ENCODE measurements around the gene CNDP2.
"Not testable (repeated sequence)": the region's sequence is repeated elsewhere in the genome, so short reads cannot be mapped to it uniquely, and the experiment has no call there.

CNDP2 gene

GRCh38 chr18:74519320-74520095 is 23.3 kb downstream of the CNDP2 start:
- no peak for DNase-seq

- no peak for DNase-seq
Observed at GRCh38 chr18:74520096-74520833, 24.1 kb downstream of the CNDP2 start.

GRCh38 chr18:74521068-74521725 is 25.0 kb downstream of the CNDP2 start:
- no peak for DNase-seq

- DNase-seq, result no peak
Observed at GRCh38 chr18:74522635-74523548, 26.7 kb downstream of the CNDP2 start.

GRCh38 chr18:74524097-74524496 is 27.9 kb downstream of the CNDP2 start:
- DNase-seq, result peak; percentile 71

GRCh38 chr18:74524915-74525314 is 28.8 kb downstream of the CNDP2 start:
- not testable (repeated sequence) for DNase-seq

GRCh38 chr18:74525741-74526140 is 29.6 kb downstream of the CNDP2 start:
- DNase-seq, result no peak

GRCh38 chr18:74526488-74526887 is 30.3 kb downstream of the CNDP2 start:
- no peak for DNase-seq

GRCh38 chr18:74528478-74528877 is 32.3 kb downstream of the CNDP2 start:
- DNase-seq, result no peak

GRCh38 chr18:74528913-74529312 is 32.8 kb downstream of the CNDP2 start:
- no peak for DNase-seq

GRCh38 chr18:74529378-74529777 is 33.2 kb downstream of the CNDP2 start:
- no peak for DNase-seq

- DNase-seq, result no peak
Observed at GRCh38 chr18:74529811-74530583, 33.8 kb downstream of the CNDP2 start.

GRCh38 chr18:74530584-74530862 is 34.4 kb downstream of the CNDP2 start:
- no peak for DNase-seq

GRCh38 chr18:74531043-74531442 is 34.9 kb downstream of the CNDP2 start:
- DNase-seq, result no peak

- DNase-seq, result no peak
Observed at GRCh38 chr18:74532511-74533025, 36.4 kb downstream of the CNDP2 start.

GRCh38 chr18:74533666-74534065 is 37.5 kb downstream of the CNDP2 start:
- DNase-seq, result no peak

GRCh38 chr18:74534150-74534969 is 38.2 kb downstream of the CNDP2 start, which contains the start of gene CNDP1:
CNDP1 (plus strand) TSS chr18:74534500; CDS start chr18:74534668, 168 bp downstream.
- DNase-seq, result no peak

GRCh38 chr18:74534981-74535649 is 39.0 kb downstream of the CNDP2 start:
- DNase-seq, result no peak

- DNase-seq, result no peak
Observed at GRCh38 chr18:74539289-74539688, 43.1 kb downstream of the CNDP2 start.

All from hematopoietic multipotent progenitor cell treated with erythropoietin and hydrocortisone succinate and interleukin-3 and kit ligand, for 4 days (in vitro differentiated cells).